ENCODE data around the gene PLD3.
A peak's percentile ranks its signal among the peaks of the same experiment; 100 is the strongest.

PLD3 gene

DNA sequence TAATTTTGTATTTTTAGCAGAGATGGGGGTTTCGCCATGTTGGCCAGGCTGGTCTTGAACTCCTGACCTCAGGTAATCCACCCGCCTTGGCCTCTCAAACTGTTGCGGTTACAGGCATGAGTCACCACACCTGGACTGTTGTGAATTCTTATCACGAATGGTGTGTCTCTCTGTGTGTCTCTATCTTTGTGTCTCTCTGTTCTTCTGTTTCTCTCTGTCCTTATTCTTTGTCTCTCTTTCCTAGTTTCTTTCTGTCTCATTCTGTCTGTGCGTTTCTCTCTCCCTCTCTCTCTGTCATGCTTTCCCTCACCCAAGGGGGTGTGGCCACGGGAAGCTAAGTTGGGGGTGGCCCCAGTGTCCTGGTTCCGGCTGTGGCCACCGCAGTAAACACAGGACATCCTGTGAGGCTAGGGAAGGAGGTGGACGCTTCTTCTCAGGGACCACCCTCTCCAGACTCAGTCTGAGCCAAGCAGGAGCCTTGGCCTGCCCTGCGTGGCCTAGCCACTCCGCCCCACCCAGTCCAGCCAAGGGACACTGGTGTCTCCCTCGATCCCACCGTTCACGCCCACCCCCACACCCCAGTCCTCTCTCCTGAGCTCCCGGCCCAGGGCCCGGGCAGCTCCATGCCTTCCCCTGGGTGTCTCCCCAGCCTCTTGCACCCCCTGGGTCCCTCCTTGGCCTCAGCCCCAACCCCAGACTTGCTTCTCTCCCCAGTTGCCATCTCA is 68.6 kb downstream of the PLD3 start:
- DNase-seq = no peak

DNA sequence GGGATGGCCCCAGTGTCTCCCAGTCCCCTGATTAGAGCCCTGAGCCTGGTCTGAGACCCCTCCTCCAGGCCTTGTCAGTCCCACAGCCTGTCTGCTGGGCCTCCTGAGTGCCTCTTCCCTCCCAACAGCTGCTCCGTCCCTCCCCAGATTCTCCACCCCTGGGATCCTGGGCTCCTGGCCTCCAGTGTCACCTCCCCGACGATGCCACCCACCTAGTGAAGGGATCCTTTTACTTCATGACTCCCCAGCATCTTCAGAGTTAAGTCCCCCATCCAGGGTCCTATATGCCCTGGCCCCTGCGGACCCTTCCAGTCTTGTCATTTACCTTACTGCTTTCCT is 69.1 kb downstream of the PLD3 start:
- DNase-seq = no peak

GRCh38 chr19:40418040-40418439 is 69.5 kb downstream of the PLD3 start:
- DNase-seq = no peak

DNA sequence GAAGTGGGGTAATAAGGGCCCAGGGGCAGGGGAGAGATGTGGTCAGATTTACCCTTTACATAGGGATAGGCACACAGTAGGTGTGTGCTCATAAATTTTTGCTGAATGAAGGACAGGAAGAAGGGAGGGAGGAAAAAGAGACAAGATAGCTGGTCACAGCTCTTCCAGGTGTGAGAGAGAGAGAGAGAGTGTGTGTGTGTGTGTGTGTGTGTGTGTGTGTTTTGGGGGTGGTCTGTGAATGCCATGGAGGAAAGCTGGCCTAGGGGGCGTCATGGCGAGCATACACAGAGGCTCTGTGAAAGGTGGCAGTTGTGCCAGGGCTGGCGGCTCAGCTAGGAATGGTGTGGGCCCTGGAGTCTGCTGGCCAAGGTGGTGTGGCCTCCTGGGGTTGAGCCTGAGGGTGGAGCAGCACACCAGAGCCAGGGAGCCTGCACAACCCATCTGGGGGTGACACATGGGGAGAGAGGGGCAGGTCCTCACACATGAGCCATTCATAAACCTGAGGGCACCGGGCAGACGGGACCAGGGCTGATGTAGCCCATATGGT is 70.6 kb downstream of the PLD3 start:
- DNase-seq = no peak

DNA sequence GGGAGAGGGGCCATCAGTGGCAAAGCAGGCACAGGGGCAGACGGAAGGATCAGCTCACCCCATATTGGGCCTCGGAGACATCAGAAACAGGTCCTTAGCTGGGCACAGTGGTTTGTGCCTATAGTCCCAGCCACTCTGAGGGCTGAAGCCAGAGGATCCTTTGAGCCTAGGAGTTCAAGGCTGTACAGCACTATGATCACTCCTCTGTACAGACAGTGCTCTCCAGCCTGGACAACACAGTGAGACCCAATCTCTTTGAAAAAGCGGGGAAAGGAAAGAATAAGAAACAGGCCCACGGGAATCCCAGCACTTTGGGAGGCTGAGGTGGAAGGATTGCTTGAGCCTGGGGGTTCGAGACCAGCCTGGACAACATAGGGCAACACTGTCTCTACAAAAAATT is 71.3 kb downstream of the PLD3 start:
- DNase-seq = no peak

GRCh38 chr19:40420451-40420765 is 71.9 kb downstream of the PLD3 start:
- DNase-seq = no peak

- DNase-seq = peak; percentile 84
Observed at GRCh38 chr19:40420766-40421765, 72.6 kb downstream of the PLD3 start.

DNA sequence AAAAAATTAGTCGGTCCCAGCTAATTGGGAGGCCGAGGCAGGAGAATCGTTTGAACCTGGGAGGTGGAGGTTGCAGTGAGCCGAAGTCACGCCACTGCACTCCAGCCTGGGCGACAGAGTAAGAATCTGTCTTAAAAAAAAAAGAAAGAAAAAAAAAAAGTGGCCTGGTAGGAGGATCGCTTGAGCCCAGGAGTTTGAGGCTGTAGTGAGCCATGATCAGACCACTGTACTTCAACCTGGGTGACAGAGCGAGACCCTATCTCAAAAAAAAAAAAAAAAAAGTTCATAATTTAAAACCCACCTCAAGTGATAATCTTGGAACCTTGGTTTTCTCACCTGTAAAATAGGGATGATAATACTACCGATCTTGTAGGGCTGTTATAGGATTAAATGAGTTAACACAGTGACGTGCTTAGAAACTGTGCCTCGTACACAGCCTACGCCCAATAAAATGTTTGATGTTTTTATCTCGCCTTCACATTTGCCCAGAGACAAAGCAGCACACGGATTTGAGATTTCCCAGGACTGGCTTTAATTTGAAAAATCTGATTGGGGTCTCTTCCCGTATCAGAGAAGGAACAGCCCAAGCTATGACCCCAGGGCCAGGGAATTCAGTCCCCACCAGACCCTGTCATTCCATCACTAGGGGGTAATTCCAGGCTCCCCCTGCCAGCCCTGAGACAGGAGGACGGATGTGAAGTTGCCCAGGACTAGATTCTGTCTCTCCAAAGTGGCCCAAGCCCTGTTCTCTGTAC is 73.7 kb downstream of the PLD3 start:
- no peak for DNase-seq

GRCh38 chr19:40422748-40423566 is 74.5 kb downstream of the PLD3 start:
- no peak for DNase-seq

GRCh38 chr19:40423938-40424337 is 75.4 kb downstream of the PLD3 start:
- DNase-seq = no peak

GRCh38 chr19:40424637-40425449 is 76.3 kb downstream of the PLD3 start:
- no peak for DNase-seq

DNA sequence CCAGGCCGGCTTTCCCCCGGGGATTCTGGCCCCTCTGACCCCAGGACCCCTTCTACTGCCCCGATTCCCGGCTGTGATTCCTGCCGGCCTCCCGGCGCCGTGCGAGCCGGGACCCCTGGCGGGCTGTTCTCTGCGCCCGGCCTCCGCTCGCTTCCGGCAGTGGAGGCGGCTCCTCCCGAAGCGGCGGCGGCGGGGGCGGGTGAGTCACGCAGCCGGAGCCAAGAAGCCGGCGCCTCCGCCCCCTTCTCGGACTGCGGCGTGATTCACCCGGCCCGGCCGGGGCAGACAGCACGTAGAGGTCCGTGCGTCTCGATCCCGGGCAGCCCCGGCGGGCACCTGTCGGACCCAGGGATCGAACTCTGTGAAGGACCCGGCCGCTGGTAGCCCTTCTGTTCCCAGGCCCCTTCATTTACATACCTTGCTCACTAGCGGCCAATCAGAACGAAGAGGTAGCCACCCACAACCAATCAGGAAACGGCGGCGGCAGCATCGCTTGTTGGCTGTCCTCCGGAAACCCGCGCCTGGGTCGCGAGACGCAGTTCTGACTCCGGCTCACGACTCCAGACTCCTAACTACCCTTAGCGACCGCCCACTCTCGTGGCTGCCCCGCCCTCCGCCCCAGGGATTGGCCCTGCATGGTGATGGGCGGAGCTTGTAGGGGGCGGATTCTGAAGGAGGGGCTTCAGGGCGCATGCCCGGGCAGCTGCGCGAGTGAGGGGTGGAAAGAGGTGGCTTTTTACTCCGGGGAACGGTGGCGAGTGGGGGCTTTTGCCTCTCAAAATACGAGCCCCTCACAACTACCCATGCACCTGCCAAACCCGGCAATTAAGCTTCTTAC is 77.2 kb downstream of the PLD3 start, which contains the start of gene SERTAD1:
Gene SERTAD1 (minus strand): TSS at position 543 of the 838 bp plus-strand sequence. CDS start 2,446 bp downstream, outside the sequence.
- peak; percentile 97 for DNase-seq
